ENCODE data around the gene NUMB. TPM values are rescaled to one million over a fixed set of nuclear protein-coding genes. Genes with fewer than 3 reads are reported as not detected.
"Not testable (repeated sequence)": the region's sequence is repeated elsewhere in the genome, so short reads cannot be mapped to it uniquely, and the experiment has no call there.

NUMB gene
- total RNA-seq, 1 experiment from 2014 or later, result 42.0 TPM

GRCh38 chr14:73426877-73427276, 31.5 kb downstream of the NUMB start:
- no peaks in the 10 kb centered on the region for H3K9me3 Mint-ChIP-seq
- peaks cover 17% of the 10 kb centered on the region for H3K4me1 Mint-ChIP-seq
- ATAC-seq (no peak), DNase-seq (ENCODE audit: low spot score) (no peak)
- no peaks in the 10 kb centered on the region for H3K36me3 Mint-ChIP-seq
- no peak for TF ChIP-seq USF2 (CRISPR knock-in tag; IDR thresholded peaks at IDR 0.05)
- no peak for TF ChIP-seq ZNF281 (CRISPR knock-in tag; IDR thresholded peaks at IDR 0.05)
- TF ChIP-seq ZNF425 (CRISPR knock-in tag; conservative IDR thresholded peaks at IDR 0.05), result no peak
- TF ChIP-seq ZNF396 (CRISPR knock-in tag; IDR thresholded peaks at IDR 0.05; ENCODE audit: borderline replicate concordance), result no peak
- no peak for TF ChIP-seq CTCF (IDR thresholded peaks at IDR 0.05)
- H3K27ac Mint-ChIP-seq, result no peak overlapping the region
- POLR2A ChIA-PET, result no interaction called here
- CTCF ChIA-PET, result no interaction called here
- no peaks in the 10 kb centered on the region for H3K27me3 Mint-ChIP-seq (ENCODE audit: low read depth)
- H3K4me3 Mint-ChIP-seq, result no peak overlapping the region

- ChIA-PET CTCF (no interaction called here), POLR2A (no interaction called here)
- Mint-ChIP-seq H3K27me3 (ENCODE audit: low read depth) (no peaks in the 10 kb centered on the region), H3K27ac (0 out of 2 replicates have a peak overlapping the region, but pooled peaks have one; percentile 2), H3K4me1 (peaks cover 17% of the 10 kb centered on the region), H3K36me3 (peaks cover 10% of the 10 kb centered on the region; the same call in 1 of the 2 replicates), H3K9me3 (no peaks in the 10 kb centered on the region), H3K4me3 (no peak overlapping the region)
- TF ChIP-seq USF1 (CRISPR knock-in tag; IDR thresholded peaks at IDR 0.05) (no peak), STAT6 (CRISPR knock-in tag; conservative IDR thresholded peaks at IDR 0.05; ENCODE audit: low read depth) (no peak), JAZF1 (CRISPR knock-in tag; IDR thresholded peaks at IDR 0.05) (no peak), ZNF396 (CRISPR knock-in tag; IDR thresholded peaks at IDR 0.05; ENCODE audit: borderline replicate concordance) (no peak), ARID4B (CRISPR knock-in tag; IDR thresholded peaks at IDR 0.05; ENCODE audit: borderline replicate concordance) (no peak), ZNF263 (CRISPR knock-in tag; IDR thresholded peaks at IDR 0.05; ENCODE audit: low read depth) (no peak)
- ATAC-seq (no peak), DNase-seq (ENCODE audit: low spot score) (no peak)
Observed at GRCh38 chr14:73424453-73424852, 33.9 kb downstream of the NUMB start.

GRCh38 chr14:73423092-73423491, 35.3 kb downstream of the NUMB start:
- H3K27ac Mint-ChIP-seq; ATAC-seq; H3K9me3 Mint-ChIP-seq; H3K4me3 Mint-ChIP-seq; DNase-seq (ENCODE audit: low spot score); POLR2A ChIA-PET; H3K27me3 Mint-ChIP-seq (ENCODE audit: low read depth): not testable (repeated sequence)
- peaks cover 13% of the 10 kb centered on the region for H3K4me1 Mint-ChIP-seq
- peaks cover 12% of the 10 kb centered on the region for H3K36me3 Mint-ChIP-seq
- CTCF ChIA-PET, result interaction anchor here (0.7 to 1.2 kb wide), 2 partner anchors 128 to 335 kb away, joined by 3 to 4 read pairs; no protein-coding TSS in a partner anchor

All from WTC11 (cell line).